GM10266 (cell line): ENCODE results near the gene HEPH.

Experiments
- DNase-seq: peaks from one replicate; pipeline ENCODE4 v3.0.0; 2012; ENCODE audit errors: extremely low spot score
- CTCF ChIP-seq: IDR thresholded peaks from 2 replicates; pipeline ENCODE4 v1.5.1; 2012; ENCODE audit warnings: mild to moderate bottlenecking, low read depth; ENCODE audit not compliant: control insufficient read depth, insufficient read depth; ENCODE audit errors: missing control alignments

The HEPH gene

DNA sequence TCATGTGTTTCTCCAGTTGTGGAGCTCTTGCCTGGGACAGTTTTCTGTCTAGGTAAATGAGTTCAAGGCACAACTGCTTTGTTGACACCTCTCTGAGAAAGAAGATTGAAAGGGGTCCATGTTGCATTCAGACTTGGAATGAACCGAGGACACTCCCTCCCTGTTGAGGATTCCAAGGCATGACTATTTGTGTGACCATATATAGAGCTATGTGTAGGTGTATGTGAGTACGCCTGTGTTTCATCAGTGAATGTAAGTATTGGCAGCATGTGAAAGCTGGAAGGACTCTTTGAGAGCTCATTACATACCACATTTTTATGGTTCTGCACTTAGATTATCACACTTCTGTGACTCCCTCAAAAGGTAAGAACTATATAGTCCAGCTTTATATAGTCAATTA, 3.4 kb downstream of the HEPH start:
- TF ChIP-seq CTCF, result no peak
- DNase-seq, result no peak

- TF ChIP-seq CTCF, result no peak
- DNase-seq, result no peak
Measured at GRCh38 chrX:66176134-66176533, 12.1 kb downstream of the HEPH start.

DNA sequence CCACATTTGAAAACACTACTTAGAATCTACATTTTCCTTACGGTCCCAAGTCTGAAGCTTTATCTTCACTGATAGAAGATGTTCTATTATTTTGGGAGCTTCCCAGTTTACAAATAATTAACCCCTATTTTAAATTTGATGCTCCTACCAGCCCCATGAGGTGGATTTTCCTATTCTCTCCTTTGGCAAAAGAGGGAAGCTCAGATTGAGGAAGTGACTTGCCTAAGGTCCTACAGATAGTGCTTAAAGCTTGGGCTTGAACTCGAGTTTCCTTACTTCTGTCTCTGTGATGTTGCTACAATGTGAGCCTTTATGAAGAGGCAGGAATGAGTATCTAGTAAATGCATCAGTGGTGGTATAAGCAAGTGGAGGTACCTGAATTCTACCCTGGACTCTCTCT, 27.5 kb downstream of the HEPH start:
- no peak for DNase-seq
- no peak for TF ChIP-seq CTCF

GRCh38 chrX:66193821-66194220, 29.8 kb downstream of the HEPH start:
- no peak for TF ChIP-seq CTCF
- no peak for DNase-seq

DNA sequence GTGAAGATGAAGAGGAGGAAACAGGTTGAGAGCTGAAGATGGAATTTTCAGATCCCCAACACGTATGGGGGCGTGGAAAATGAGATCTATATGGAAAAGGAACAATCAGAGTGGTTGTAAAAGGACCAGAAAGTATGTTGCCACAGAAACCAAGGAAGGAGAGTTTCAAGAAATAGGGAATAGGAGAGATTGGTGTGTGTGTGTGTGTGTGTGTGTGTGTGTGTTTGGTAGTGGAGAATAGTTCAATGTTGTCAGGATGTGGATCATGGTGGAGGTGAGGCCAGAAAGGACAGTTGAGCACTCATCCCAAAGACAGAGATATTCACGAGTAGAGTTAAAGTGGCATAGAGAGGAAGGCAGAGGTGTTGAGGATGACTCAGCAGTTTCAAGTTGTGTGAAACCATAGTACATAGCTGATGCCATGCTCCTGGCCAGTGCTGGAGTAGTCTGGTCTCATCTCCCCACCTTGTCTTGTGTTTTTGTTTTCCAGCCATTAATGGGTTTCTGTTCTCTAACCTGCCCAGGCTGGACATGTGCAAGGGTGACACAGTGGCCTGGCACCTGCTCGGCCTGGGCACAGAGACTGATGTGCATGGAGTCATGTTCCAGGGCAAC, 36.1 kb downstream of the HEPH start:
- TF ChIP-seq CTCF, result no peak
- DNase-seq, result no peak

DNA sequence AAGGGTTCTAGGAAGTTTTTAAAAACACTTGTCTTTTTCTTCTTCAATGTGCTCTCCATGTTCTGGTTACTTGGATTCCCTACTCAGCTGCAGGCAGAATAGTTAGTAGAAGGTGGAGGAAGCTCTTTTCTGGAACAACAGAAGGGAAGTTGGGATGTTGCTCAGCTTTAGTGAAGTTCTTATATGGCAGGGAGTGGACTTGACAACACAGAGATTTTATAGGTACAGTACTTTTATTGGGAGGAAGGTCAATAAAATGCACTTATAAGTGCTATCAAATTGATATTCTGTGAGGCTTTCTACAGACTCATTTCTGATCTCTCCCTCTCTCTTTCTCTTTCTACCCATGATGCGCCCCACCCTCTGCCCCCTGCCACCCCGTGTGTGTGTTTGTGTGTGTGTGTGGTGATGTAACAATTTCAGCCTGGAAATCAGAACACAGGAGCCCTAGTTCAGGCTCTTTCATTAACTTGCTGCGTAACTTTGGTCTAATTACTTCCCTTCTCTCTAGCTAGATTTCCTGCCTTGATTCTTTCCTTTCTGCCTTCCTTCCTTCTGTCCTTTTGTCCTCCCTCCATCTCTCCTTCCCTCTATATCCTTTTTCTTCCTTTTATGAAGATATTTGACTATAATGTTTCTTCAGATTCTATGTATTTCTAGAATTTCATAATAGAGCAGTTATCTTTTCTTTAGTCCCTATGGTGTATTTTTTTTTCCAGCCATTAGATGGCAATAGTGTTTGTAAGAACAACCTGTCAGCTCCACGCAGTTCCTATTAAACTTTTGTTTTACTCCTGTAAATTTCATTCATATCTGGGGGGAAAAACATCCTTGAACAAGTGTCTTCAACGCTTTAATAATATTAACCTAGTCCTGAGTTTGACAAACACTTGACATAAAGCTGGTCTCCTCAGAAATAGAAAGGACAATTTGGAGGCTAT, 37.1 kb downstream of the HEPH start:
- TF ChIP-seq CTCF, result no peak
- no peak for DNase-seq

- TF ChIP-seq CTCF, result no peak
- no peak for DNase-seq
Measured at GRCh38 chrX:66203114-66203513, 39.1 kb downstream of the HEPH start.
